Mucosa of stomach (tissue), 1 donor: ENCODE measurements around the gene SCN3B.

Source experiments
- H3K27me3 ChIP-seq: one replicate; pipeline ENCODE4 v1.7.0; 2013; ENCODE audit warnings: mild to moderate bottlenecking, low read length; ENCODE audit not compliant: control insufficient read depth, insufficient read depth
- H3K36me3 ChIP-seq: one replicate; pipeline ENCODE4 v1.7.0; 2013; ENCODE audit warnings: low read length; ENCODE audit not compliant: control insufficient read depth, insufficient read depth
- H3K4me1 ChIP-seq: one replicate; pipeline ENCODE4 v1.7.0; 2013; ENCODE audit warnings: mild to moderate bottlenecking, low read length; ENCODE audit not compliant: control insufficient read depth, insufficient read depth
- H3K4me3 ChIP-seq: one replicate; pipeline ENCODE4 v1.7.0; 2013; ENCODE audit warnings: low read length
- H3K9ac ChIP-seq: one replicate; pipeline ENCODE4 v1.7.0; 2013; ENCODE audit warnings: mild to moderate bottlenecking, low read length, moderate library complexity
- H3K9me3 ChIP-seq: one replicate; pipeline ENCODE4 v1.7.0; 2013; ENCODE audit warnings: mild to moderate bottlenecking, low read length, moderate library complexity; ENCODE audit not compliant: control insufficient read depth
- donor health status: Pancreatic carcinoma.

The SCN3B gene

DNA sequence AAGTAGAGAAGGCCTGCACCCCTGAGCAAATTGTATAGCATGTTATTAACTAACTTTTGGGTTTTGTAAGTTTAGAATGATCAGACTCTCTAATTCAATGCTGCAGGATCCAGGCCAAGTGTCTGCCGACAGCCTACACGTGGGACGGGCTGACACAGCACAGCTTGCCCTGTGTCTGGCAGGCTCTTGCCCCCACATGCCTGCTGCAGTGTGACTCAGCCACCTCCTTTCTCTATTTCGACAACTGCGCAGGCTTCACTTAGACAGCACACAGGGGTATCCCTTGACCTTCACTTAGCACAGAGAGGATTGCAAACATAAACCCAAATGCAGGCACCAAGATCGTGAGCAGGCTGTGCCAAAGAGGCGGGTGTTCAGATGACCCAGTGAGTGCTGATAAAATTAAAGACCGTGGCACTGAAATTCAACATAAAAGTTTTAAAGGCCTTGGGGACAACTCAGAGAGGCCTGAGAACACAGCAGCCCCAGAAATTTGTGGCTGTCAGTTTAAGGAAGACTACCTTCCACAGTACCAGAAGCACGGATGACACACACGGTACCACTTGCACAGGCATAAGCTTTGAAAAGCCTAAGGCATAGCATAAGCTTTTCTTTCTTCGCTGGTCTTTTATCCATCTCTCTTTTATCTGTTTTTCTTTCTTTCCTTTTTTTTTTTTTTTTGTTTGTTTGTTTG, 37.8 kb downstream of the SCN3B start:
- H3K9ac ChIP-seq, result no peak overlapping the region
- no peaks in the 10 kb centered on the region for H3K27me3 ChIP-seq
- H3K36me3 ChIP-seq, result peaks cover 37% of the 10 kb centered on the region
- no peaks in the 10 kb centered on the region for H3K9me3 ChIP-seq
- no peak overlapping the region for H3K4me3 ChIP-seq
- no peaks in the 10 kb centered on the region for H3K4me1 ChIP-seq

DNA sequence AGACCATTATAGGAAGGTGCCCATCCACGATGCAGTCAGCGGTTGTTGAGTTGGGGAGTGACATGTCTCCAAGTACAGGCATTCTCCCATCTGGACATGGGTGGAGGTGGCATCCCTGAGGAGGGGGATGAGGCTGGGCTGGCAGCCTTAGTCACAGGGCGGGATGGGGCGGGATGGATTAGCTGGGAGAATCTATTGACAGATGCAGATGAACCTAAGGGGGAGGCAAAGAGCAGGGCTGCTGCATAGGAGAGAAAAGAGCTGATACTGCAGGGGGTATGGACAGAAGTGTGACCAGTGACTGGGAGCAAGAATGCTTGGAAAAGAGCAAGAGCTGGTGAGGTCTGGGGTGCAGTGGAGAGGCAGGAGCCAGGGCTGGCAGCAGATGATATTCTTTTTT, 42.7 kb downstream of the SCN3B start:
- Histone ChIP-seq H3K9ac (no peak overlapping the region), H3K27me3 (no peaks in the 10 kb centered on the region), H3K36me3 (peaks cover 45% of the 10 kb centered on the region), H3K9me3 (no peaks in the 10 kb centered on the region), H3K4me1 (no peaks in the 10 kb centered on the region), H3K4me3 (no peak overlapping the region)

DNA sequence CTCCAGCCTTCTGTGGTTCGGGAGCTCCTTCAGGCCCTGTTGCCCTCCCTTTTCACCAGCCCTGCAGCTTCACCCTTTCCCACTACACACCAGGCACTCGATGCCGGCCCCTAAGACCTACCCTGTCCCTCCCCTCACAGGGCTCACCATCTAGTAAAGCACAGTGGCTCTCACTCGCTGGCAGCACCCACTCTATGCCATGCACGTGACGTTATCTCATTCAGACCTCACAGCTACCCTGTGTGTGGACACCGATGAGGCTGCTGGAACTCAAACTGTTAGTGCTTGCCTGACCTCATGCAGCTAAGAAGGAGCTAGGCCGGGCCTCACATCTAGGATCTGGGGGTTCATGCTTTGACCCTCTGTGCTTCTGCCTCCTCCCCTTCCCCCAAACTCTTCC, 45.5 kb downstream of the SCN3B start:
- Histone ChIP-seq H3K4me1 (no peaks in the 10 kb centered on the region), H3K27me3 (no peaks in the 10 kb centered on the region), H3K9me3 (no peaks in the 10 kb centered on the region), H3K9ac (no peak overlapping the region), H3K4me3 (no peak overlapping the region), H3K36me3 (peaks cover 45% of the 10 kb centered on the region)

DNA sequence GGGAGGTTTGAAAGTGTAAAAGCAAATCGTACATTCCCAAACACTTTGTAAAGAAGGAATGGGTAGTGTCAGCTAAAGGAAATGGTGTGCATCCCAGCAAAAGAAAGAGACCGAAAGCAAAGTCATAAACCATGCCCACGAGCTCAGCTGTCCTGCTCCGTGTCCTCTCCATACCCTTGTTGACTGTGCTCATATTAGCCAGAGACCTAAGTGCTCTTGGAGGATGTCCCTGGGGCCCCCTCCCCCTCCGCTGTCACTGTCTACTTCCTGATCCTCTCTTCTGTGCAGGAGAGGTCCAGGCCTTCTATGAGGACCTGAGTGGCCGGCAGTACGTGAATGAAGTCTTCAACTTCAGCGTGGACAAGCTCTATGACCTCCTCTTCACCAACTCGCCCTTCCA, 46.1 kb downstream of the SCN3B start:
- H3K9ac ChIP-seq, result no peak overlapping the region
- H3K9me3 ChIP-seq, result no peaks in the 10 kb centered on the region
- peaks cover 46% of the 10 kb centered on the region for H3K36me3 ChIP-seq
- no peaks in the 10 kb centered on the region for H3K27me3 ChIP-seq
- H3K4me3 ChIP-seq, result no peak overlapping the region
- no peaks in the 10 kb centered on the region for H3K4me1 ChIP-seq

DNA sequence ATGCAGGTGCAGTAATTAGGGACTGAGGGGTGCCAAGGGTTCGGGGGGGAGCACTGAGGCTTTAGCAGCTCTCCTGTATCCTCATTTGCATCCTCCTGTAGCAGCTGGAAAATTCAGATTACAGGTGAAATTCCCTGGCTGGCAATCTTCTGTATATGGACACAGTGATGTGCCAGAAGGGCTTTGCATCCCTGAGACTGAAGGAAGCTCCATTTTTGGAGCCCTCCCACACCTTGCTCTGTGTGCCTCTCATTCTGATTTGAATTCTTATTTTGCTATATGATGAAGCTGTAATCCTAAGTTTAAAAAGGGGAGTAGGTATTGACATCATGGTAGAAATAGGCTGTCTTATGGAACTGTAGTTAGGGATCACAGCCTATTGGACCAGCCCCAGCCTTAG, 46.6 kb downstream of the SCN3B start:
- Histone ChIP-seq H3K4me3 (no peak overlapping the region), H3K36me3 (peaks cover 46% of the 10 kb centered on the region)

DNA sequence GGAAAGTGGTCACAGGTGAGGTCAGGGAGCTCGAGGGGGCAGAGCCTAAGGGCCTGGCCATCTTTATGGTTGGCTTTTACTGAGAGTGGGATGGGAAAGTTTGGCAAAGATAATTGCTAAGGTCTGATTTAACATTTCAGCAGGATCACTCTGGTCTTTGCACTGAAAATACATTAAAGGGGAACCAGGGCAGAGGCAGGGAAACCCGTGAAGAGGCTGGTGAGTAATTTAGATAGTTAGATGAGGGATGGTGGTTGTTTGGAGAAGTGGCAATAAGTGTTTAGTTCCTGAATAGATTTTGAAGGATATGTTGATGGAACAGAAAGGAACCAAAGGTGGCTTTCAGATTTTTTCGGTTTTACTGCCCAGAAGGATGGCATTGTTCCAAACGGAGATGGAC, 50.8 kb downstream of the SCN3B start:
- Histone ChIP-seq H3K4me1 (no peaks in the 10 kb centered on the region), H3K4me3 (no peak overlapping the region), H3K36me3 (peaks cover 28% of the 10 kb centered on the region), H3K9ac (no peak overlapping the region), H3K9me3 (no peaks in the 10 kb centered on the region), H3K27me3 (no peaks in the 10 kb centered on the region)

More for the DNA sequence above, 46.6 kb downstream of the SCN3B start:
- H3K4me1 ChIP-seq, result no peaks in the 10 kb centered on the region
- H3K9me3 ChIP-seq, result no peaks in the 10 kb centered on the region
- no peaks in the 10 kb centered on the region for H3K27me3 ChIP-seq
- H3K9ac ChIP-seq, result no peak overlapping the region

DNA sequence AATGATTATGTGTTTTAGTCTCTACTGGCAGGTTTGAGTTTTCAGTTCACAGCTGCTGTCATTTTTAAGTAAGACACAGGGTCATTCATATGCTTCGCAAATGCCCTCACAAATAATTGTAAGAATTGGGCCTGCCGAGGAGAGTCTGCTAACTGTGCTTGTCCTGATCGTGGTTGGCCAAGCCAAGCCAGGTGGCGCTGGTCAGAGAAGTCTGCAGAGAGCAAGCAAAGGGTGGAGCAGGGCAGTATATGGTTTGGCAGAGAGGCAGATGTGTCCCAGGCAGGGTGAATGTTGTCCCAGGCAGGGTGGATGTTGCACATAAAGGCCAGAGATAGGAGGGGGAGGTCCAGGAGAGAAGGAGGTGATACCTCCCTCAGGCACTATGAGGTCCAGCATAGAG, 52.7 kb downstream of the SCN3B start:
- Histone ChIP-seq H3K36me3 (peaks cover 12% of the 10 kb centered on the region), H3K4me3 (no peak overlapping the region), H3K27me3 (no peaks in the 10 kb centered on the region), H3K9ac (no peak overlapping the region), H3K9me3 (no peaks in the 10 kb centered on the region), H3K4me1 (no peaks in the 10 kb centered on the region)

DNA sequence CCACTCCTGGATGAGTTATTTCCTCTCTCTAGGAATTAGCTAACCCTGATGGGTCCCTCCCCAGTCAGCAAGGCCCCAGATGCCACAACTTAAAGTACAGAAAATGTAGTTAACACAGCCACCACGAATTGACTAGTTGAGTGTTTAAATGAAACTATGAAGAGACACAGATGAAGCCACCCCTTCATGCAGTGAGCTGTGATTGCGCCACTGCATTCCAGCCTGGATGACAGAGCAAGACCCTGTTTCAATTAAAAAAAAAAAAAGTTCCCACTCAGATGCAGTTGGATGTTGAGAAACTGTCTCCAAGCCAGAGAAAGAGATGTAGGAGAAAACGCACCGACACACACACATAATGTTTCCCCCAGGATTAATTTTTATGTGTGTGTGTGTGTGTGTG, 53.3 kb downstream of the SCN3B start:
- H3K4me1 ChIP-seq, result no peaks in the 10 kb centered on the region
- H3K9ac ChIP-seq, result no peak overlapping the region
- peaks cover 12% of the 10 kb centered on the region for H3K36me3 ChIP-seq
- no peaks in the 10 kb centered on the region for H3K9me3 ChIP-seq
- H3K4me3 ChIP-seq, result no peak overlapping the region
- H3K27me3 ChIP-seq, result no peaks in the 10 kb centered on the region

DNA sequence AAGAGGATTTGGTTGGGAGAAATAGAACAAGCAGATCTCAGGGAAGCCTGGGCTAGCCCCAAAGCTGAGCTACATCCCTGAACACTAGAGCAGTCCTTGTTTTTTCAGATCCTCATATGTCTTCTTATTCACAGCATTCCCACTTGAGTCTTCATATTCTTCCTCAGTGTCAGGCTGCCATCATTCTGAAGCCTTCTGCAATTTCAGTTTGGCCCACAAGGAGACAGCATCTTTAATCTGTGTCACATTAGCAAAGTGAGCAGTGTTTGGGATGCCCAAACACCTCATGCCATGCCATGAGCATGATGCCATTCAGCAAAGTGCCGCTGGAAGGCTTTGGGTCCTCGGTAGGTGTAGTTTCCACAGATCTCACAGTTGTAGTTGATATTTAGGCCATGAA, 56.6 kb downstream of the SCN3B start:
- Histone ChIP-seq H3K4me1 (peaks cover 14% of the 10 kb centered on the region), H3K9ac (no peak overlapping the region), H3K4me3 (no peak overlapping the region), H3K36me3 (peaks cover 5% of the 10 kb centered on the region), H3K27me3 (no peaks in the 10 kb centered on the region), H3K9me3 (no peaks in the 10 kb centered on the region)

DNA sequence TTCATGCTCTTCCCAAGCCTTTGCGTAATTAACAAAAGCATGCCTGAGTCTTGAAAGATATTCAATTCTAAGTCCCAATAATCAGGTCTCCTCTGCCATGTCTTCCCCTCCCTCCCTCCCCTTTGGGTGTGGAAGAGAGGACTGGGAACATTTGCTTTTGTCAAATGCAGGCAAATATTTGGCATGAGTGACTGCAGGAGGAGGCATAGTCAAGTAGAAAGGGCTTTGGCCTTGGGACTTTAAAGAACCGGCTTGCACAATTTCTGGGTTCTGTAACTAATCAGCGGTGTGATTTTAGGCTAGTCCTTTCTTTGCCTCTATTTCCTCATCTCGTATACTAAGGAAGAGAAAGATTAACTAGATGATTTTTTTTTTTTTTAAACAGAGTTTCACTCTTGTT, 59.5 kb downstream of the SCN3B start:
- Histone ChIP-seq H3K9me3 (no peaks in the 10 kb centered on the region), H3K4me3 (no peak overlapping the region), H3K27me3 (no peaks in the 10 kb centered on the region), H3K9ac (no peak overlapping the region), H3K4me1 (peaks cover 19% of the 10 kb centered on the region), H3K36me3 (no peaks in the 10 kb centered on the region)

DNA sequence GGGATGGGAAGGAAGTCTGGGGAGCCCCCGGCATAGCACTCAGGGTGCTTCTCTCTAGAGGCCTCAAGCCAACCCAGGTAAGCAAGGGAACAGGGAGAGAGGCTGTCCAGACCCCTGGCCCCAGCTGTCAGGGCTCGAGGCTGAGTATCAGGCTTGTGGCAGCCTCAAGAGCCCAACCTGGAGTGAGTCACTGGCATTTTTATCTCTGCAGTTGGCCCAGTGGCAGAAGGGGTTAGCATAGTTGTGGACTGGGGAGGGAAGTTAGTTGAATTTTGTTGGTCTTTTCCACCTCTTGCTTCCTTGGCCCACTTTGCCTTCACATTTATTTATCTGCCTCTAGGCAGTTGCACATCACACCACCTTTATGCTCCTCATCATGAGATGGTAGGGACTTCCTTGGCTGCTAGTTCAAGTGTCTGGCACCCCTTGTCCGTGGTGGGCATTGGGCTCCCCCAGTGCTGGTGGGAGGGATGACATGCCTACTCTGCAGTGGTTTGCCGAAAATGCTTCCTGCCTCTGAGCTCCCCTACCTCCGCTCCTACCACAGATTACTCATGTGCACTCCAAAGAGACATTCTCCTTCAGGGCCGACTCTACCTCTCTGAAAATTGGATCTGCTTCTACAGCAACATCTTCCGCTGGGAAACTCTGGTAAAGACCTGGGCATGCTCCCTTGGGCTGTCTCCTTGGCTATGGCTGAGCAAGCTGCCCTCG, 60.1 kb downstream of the SCN3B start:
- Histone ChIP-seq H3K9ac (peak overlapping the region; percentile 22), H3K36me3 (no peaks in the 10 kb centered on the region), H3K27me3 (no peaks in the 10 kb centered on the region), H3K4me1 (peaks cover 23% of the 10 kb centered on the region), H3K4me3 (peak overlapping the region; percentile 37), H3K9me3 (no peaks in the 10 kb centered on the region)

DNA sequence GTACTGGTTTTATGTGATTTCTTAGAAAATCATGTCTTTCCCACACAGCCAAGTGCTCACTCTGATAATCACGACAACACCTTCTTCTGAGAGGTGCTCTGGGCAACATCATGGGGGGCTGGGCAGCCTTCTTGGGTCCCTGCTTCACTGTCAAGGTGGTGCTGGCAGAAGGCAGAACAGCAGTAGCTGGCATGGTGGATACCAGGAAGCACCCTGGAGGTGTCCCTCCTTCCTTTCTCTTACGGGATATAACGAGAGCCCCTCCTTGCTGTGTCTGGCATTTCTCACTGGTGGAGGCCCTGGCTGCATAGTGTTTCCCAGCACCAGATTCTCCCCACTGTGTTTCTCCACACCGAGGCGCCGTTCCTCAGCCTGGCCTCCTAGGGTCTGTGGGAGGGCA, 60.9 kb downstream of the SCN3B start:
- peaks cover 28% of the 10 kb centered on the region for H3K4me1 ChIP-seq
- peak overlapping the region; percentile 22 for H3K9ac ChIP-seq
- H3K36me3 ChIP-seq, result no peaks in the 10 kb centered on the region

More for the DNA sequence above, 60.9 kb downstream of the SCN3B start:
- peak overlapping the region; percentile 37 for H3K4me3 ChIP-seq
- no peaks in the 10 kb centered on the region for H3K9me3 ChIP-seq
- H3K27me3 ChIP-seq, result no peaks in the 10 kb centered on the region
